Heart left ventricle (tissue), 13 donors: ENCODE measurements around the gene HOXD9.

ENCODE experiments used
- CTCF ChIP-seq, 12 donors: fragments of 200-600 bp; sonication (generic) in 4 of 12; IDR thresholded peaks; one replicate each; pipeline versions ENCODE4 v1.5.0 to v1.8.0; 2018 to 2022; ENCODE audit warnings: antibody characterized with exemption in 12 of 12, mild to moderate bottlenecking in 5 of 12
- POLR2A ChIP-seq, 2 donors: fragments of 450-650 bp; IDR thresholded peaks; one replicate each; pipeline ENCODE4 v1.6.1; 2017; ENCODE audit warnings: antibody characterized with exemption in 2 of 2, mild to moderate bottlenecking in 2 of 2, moderate library complexity in 2 of 2
- donor health status: ischemic (EF 13 %, LVEDD 7.1; RV severe dilation, severe dysfunction).
- donor health status: DM: no; HTN: yes; CAD: no.
- donor health status: DM: no; HTN: no; CAD: no.
- donor health status: ischemic (EF 25% LVEDD 6.9; RV normal size, moderate dysfunction).
- donor health status: ischemic (EF 25% LVEDD 5.7; RV mildly dilated, moderate dysfunction).
- donor health status: ischemic (EF 35%, LVEDD 5.7; RV mildly dilated, moderate dysfunction).
- donor health status: nonischemic (EF 11% LVEDD 7.7; RV severe dilation, severe dysfunction).
- donor health status: DM: yes; HTN: yes; CAD: no.
- donor health status: PGD.
- donor health status: ischemic (EF 29% LVEDD 5.4; RV normal size, mild dysfunction).
- donor health status: nonischemic (EF 23%, LVEDD 6.1; RV moderate dilation, normal function).

GRCh38 chr2:176076063-176076462, 46.5 kb upstream of the HOXD9 start:
- TF ChIP-seq CTCF (IDR thresholded peaks at IDR 0.05) = no peak
- no peak for TF ChIP-seq POLR2A (IDR thresholded peaks at IDR 0.05)
